Measurements from ENCODE around the gene SIX2.
A peak's percentile ranks its signal among the peaks of the same experiment; 100 is the strongest.

- TF ChIP-seq CTCF (IDR thresholded peaks at IDR 0.05) (peak; percentile 15; the same call in 1 of the 2 replicates), SIN3A (IDR thresholded peaks at IDR 0.05; ENCODE audit: borderline replicate concordance, insufficient read depth, low read depth, low read length) (no peak), REST (IDR thresholded peaks at IDR 0.05; ENCODE audit: insufficient read depth in 1 of 2, low read depth in 2 of 2, low read length in 1 of 2) (no peak), POLR2AphosphoS5 (IDR thresholded peaks at IDR 0.05; ENCODE audit: low read depth, low read length) (no peak)
These were observed 15.5 kb upstream of the SIX2 start for GRCh38 chr2:45024600-45025291.
